ENCODE measurements around the gene COL7A1.

The COL7A1 gene

GRCh38 chr3:48573973-48574585 lies 21.1 kb downstream of the COL7A1 start:
- no peak overlapping the region for H3K9ac ChIP-seq (ENCODE audit: insufficient read length)
- no peak for TF ChIP-seq FOXP2 (optimal IDR thresholded peaks at IDR 0.05; ENCODE audit: control extremely low read depth, extremely low read length, insufficient read depth)
- TF ChIP-seq EZH2 (IDR thresholded peaks at IDR 0.05) = no peak
- no peak for TF ChIP-seq POLR2AphosphoS5 (IDR thresholded peaks at IDR 0.05; ENCODE audit: borderline replicate concordance, low read depth, low read length)
- H3K4me3 ChIP-seq = no peak overlapping the region
- DNase-seq (ENCODE audit: low read depth, low spot score) = no peak
- no peaks in the 10 kb centered on the region for H3K36me3 ChIP-seq (ENCODE audit: insufficient read depth, low read length)
- no peak overlapping the region for H3K27ac ChIP-seq
- no peaks in the 10 kb centered on the region for H3K9me3 ChIP-seq (ENCODE audit: low read depth, low read length)

GRCh38 chr3:48572517-48572916 lies 22.6 kb downstream of the COL7A1 start:
- H3K4me3 ChIP-seq = no peak overlapping the region
- H3K27ac ChIP-seq = no peak overlapping the region
- no peak for DNase-seq (ENCODE audit: low read depth, low spot score)
- H3K9me3 ChIP-seq (ENCODE audit: low read depth, low read length) = no peaks in the 10 kb centered on the region
- H3K9ac ChIP-seq (ENCODE audit: insufficient read length) = no peak overlapping the region
- no peak for TF ChIP-seq FOXP2 (optimal IDR thresholded peaks at IDR 0.05; ENCODE audit: control extremely low read depth, extremely low read length, insufficient read depth)
- no peaks in the 10 kb centered on the region for H3K36me3 ChIP-seq (ENCODE audit: insufficient read depth, low read length)

GRCh38 chr3:48571938-48572337 lies 23.2 kb downstream of the COL7A1 start:
- DNase-seq (ENCODE audit: low read depth, low spot score) = no peak
- no peaks in the 10 kb centered on the region for H3K36me3 ChIP-seq (ENCODE audit: insufficient read depth, low read length)

GRCh38 chr3:48569808-48570450 lies 25.2 kb downstream of the COL7A1 start:
- TF ChIP-seq EZH2 (IDR thresholded peaks at IDR 0.05) (no peak), FOXP2 (optimal IDR thresholded peaks at IDR 0.05; ENCODE audit: control extremely low read depth, extremely low read length, insufficient read depth) (no peak), POLR2AphosphoS5 (IDR thresholded peaks at IDR 0.05; ENCODE audit: borderline replicate concordance, low read depth, low read length) (no peak)
- Histone ChIP-seq H3K4me3 (no peak overlapping the region), H3K9me3 (ENCODE audit: low read depth, low read length) (no peaks in the 10 kb centered on the region), H3K36me3 (ENCODE audit: insufficient read depth, low read length) (no peaks in the 10 kb centered on the region), H3K27ac (no peak overlapping the region), H3K9ac (ENCODE audit: insufficient read length) (no peak overlapping the region)
- DNase-seq (ENCODE audit: low read depth, low spot score) = no peak

More at GRCh38 chr3:48571938-48572337, 23.2 kb downstream of the COL7A1 start:
- no peak overlapping the region for H3K27ac ChIP-seq
- no peaks in the 10 kb centered on the region for H3K9me3 ChIP-seq (ENCODE audit: low read depth, low read length)
- no peak overlapping the region for H3K9ac ChIP-seq (ENCODE audit: insufficient read length)
- TF ChIP-seq FOXP2 (optimal IDR thresholded peaks at IDR 0.05; ENCODE audit: control extremely low read depth, extremely low read length, insufficient read depth) (no peak), EZH2 (IDR thresholded peaks at IDR 0.05) (no peak)
- H3K4me3 ChIP-seq = no peak overlapping the region

GRCh38 chr3:48569400-48569799 lies 25.7 kb downstream of the COL7A1 start:
- Histone ChIP-seq H3K9ac (ENCODE audit: insufficient read length) (no peak overlapping the region), H3K36me3 (ENCODE audit: insufficient read depth, low read length) (no peaks in the 10 kb centered on the region), H3K4me3 (no peak overlapping the region), H3K9me3 (ENCODE audit: low read depth, low read length) (no peaks in the 10 kb centered on the region), H3K27ac (no peak overlapping the region)
- TF ChIP-seq POLR2AphosphoS5 (IDR thresholded peaks at IDR 0.05; ENCODE audit: borderline replicate concordance, low read depth, low read length) (no peak), FOXP2 (optimal IDR thresholded peaks at IDR 0.05; ENCODE audit: control extremely low read depth, extremely low read length, insufficient read depth) (no peak), EZH2 (IDR thresholded peaks at IDR 0.05) (no peak)
- no peak for DNase-seq (ENCODE audit: low read depth, low spot score)

- no peak for TF ChIP-seq EZH2 (IDR thresholded peaks at IDR 0.05)
- no peak for TF ChIP-seq POLR2AphosphoS5 (IDR thresholded peaks at IDR 0.05; ENCODE audit: borderline replicate concordance, low read depth, low read length)
- no peak for TF ChIP-seq FOXP2 (optimal IDR thresholded peaks at IDR 0.05; ENCODE audit: control extremely low read depth, extremely low read length, insufficient read depth)
These were observed 26.7 kb downstream of the COL7A1 start for GRCh38 chr3:48568476-48568875.

GRCh38 chr3:48567500-48567899 lies 27.6 kb downstream of the COL7A1 start:
- no peaks in the 10 kb centered on the region for H3K36me3 ChIP-seq (ENCODE audit: insufficient read depth, low read length)
- no peak for TF ChIP-seq POLR2AphosphoS5 (IDR thresholded peaks at IDR 0.05; ENCODE audit: borderline replicate concordance, low read depth, low read length)
- TF ChIP-seq FOXP2 (optimal IDR thresholded peaks at IDR 0.05; ENCODE audit: control extremely low read depth, extremely low read length, insufficient read depth) = no peak
- no peak for TF ChIP-seq EZH2 (IDR thresholded peaks at IDR 0.05)

More at GRCh38 chr3:48568476-48568875, 26.7 kb downstream of the COL7A1 start:
- DNase-seq (ENCODE audit: low read depth, low spot score) = no peak
- H3K4me3 ChIP-seq = no peak overlapping the region
- no peak overlapping the region for H3K9ac ChIP-seq (ENCODE audit: insufficient read length)
- no peak overlapping the region for H3K27ac ChIP-seq
- no peaks in the 10 kb centered on the region for H3K36me3 ChIP-seq (ENCODE audit: insufficient read depth, low read length)
- H3K9me3 ChIP-seq (ENCODE audit: low read depth, low read length) = no peaks in the 10 kb centered on the region

GRCh38 chr3:48567090-48567489 lies 28.0 kb downstream of the COL7A1 start:
- no peaks in the 10 kb centered on the region for H3K36me3 ChIP-seq (ENCODE audit: insufficient read depth, low read length)
- no peaks in the 10 kb centered on the region for H3K9me3 ChIP-seq (ENCODE audit: low read depth, low read length)
- TF ChIP-seq FOXP2 (optimal IDR thresholded peaks at IDR 0.05; ENCODE audit: control extremely low read depth, extremely low read length, insufficient read depth) = no peak
- TF ChIP-seq POLR2AphosphoS5 (IDR thresholded peaks at IDR 0.05; ENCODE audit: borderline replicate concordance, low read depth, low read length) = no peak
- TF ChIP-seq EZH2 (IDR thresholded peaks at IDR 0.05) = no peak
- no peak overlapping the region for H3K27ac ChIP-seq
- H3K9ac ChIP-seq (ENCODE audit: insufficient read length) = no peak overlapping the region
- H3K4me3 ChIP-seq = no peak overlapping the region
- no peak for DNase-seq (ENCODE audit: low read depth, low spot score)

More at GRCh38 chr3:48567500-48567899, 27.6 kb downstream of the COL7A1 start:
- DNase-seq (ENCODE audit: low read depth, low spot score) = no peak
- Histone ChIP-seq H3K9me3 (ENCODE audit: low read depth, low read length) (no peaks in the 10 kb centered on the region), H3K4me3 (no peak overlapping the region), H3K27ac (no peak overlapping the region), H3K9ac (ENCODE audit: insufficient read length) (no peak overlapping the region)

- no peak overlapping the region for H3K27ac ChIP-seq
- H3K9me3 ChIP-seq (ENCODE audit: low read depth, low read length) = no peaks in the 10 kb centered on the region
- no peak for DNase-seq (ENCODE audit: low read depth, low spot score)
- TF ChIP-seq FOXP2 (optimal IDR thresholded peaks at IDR 0.05; ENCODE audit: control extremely low read depth, extremely low read length, insufficient read depth) (no peak), EZH2 (IDR thresholded peaks at IDR 0.05) (no peak), POLR2AphosphoS5 (IDR thresholded peaks at IDR 0.05; ENCODE audit: borderline replicate concordance, low read depth, low read length) (no peak)
- H3K4me3 ChIP-seq = no peak overlapping the region
- no peaks in the 10 kb centered on the region for H3K36me3 ChIP-seq (ENCODE audit: insufficient read depth, low read length)
- H3K9ac ChIP-seq (ENCODE audit: insufficient read length) = no peak overlapping the region
These were observed 28.7 kb downstream of the COL7A1 start for GRCh38 chr3:48566401-48566760.

All from SK-N-MC (cell line).